Suppressor macrophage treated with lipopolysaccharide for 1 hour (primary cell): Measurements from ENCODE around the gene CENPX.

Source experiments
- DNase-seq, 3 donors: peaks; one replicate each; pipeline ENCODE4 v3.0.0-alpha.2; 2020 to 2022

CENPX gene

DNA sequence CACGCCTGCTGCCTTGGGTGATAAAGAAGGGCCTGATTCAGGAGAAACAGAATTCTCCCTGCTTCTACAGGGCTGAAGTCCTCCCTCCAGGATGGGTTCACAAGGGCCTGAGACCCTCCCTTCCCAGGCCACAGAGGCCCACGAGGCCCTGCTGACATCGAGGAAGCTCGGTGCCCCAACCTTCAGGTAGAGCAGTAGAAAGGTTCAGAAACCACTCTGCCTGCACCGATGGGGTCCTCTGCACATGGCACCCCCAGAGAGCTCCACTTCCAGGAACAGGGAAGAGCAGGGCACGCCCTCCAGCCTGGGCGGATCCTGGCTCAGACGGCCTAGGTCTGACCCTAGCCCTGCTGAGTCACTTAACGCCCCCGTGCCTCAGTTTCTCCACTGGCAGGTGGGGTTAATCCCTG lies 773 bp downstream of the CENPX start:
- no peak for DNase-seq

DNA sequence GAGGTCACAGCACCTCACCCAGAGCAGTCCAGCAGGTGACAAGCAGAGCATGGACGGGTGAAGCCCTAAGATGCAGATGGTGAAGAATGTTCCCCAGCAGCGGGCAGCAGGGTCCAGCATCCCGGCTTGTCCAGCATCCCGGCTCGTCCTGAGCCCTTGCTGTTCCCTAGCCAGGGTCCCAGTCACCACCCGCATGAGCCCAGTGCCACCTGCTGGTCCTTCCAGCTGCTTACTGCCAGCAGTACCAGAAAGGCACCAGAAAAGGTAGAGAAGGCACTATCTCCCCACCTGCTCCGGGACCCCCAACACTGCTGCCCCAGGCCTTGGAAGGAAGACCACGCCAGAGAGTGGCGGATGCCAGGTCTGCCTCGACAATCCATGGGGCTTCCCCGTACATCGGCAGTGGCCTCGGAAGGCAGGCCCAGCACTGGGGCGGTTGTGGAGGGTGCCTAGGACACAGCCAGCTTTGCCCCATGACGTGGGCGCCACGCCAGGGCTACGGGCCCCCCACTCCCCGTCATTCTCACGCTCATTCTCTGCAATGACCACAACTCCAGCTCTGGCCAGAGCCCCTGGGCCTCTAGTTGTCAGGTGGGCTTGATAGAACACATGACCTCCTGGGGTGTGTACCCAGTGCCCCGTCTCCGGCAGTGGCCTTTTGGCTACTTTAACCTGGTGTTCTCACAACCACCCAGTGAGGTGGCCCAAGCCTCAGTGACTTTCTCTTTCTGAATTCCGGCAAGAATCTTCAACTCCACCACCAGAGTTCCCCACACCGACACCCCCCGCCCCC lies 1.4 kb downstream of the CENPX start:
- DNase-seq, result peak; percentile 71 to 82 (median 74)

DNA sequence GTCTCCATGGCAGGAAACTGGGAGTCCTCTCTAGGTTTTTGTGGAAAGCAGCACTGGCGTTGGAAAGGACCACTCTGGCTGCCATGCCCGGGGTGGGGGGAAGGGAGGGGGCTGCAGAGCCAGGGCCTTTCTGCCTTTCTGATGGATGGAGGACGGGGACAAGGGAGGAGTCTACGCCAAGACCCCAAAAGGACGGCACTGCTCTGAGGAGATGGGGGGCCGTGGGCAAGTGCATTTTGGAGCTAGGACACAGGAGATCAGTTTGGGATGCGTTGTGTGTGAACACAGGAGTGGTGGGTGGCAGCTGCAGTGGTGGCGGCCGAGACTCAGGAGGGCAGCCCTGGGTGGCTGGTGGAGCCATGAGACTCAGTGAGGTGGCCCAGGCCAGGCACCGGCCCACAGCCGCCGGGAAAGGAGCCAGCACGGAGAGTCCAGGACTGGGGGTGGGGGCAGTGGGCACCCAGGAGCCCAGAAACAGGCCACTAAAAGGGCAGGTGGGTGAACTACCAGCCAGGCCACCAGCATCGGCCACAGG lies 2.0 kb downstream of the CENPX start:
- no peak for DNase-seq

DNA sequence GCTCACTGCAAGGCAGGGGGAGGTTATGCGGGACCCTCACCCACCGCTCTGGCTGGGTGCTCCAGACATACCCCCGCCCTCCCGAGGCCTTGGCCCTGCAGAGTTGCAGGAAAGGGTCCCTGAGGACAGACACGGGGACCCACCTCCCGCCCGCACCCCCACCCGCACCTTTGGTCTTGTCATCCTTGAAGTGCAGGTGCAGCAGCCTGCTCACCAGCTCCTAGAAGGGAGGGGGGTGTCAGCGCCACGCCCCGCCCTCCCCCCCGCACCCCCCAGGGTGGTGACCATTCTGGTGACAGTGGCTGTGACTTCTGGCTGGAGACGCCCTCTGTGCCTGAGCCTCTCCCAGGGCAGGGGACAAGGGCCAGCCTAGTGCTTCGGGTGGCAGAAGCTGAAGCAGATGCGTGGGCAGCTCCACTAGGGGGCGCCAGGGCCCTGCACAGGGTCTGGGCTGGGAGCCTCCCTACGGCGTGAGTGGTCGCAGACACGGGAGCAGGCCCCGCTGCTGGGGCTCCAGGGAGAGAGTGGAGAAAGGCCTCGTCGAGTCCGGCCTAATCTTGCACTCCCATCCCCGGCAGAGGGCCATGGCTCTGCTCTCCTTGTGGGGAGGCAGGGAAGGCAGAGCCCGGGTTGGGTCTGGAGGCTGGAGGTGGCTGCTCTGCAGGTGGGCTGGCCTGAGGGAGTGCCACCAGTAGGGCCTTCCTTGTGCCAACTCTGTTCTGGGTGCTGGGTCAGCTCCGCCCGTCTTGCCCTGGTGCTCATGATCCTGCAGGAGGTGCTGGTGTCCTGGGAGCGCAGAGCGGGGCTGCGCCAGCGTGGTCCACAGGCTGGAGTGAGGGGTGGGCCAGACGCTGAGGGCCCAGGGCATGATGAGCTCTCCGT lies 2.7 kb downstream of the CENPX start:
- DNase-seq, result peak; percentile 69 to 89 (median 73)

DNA sequence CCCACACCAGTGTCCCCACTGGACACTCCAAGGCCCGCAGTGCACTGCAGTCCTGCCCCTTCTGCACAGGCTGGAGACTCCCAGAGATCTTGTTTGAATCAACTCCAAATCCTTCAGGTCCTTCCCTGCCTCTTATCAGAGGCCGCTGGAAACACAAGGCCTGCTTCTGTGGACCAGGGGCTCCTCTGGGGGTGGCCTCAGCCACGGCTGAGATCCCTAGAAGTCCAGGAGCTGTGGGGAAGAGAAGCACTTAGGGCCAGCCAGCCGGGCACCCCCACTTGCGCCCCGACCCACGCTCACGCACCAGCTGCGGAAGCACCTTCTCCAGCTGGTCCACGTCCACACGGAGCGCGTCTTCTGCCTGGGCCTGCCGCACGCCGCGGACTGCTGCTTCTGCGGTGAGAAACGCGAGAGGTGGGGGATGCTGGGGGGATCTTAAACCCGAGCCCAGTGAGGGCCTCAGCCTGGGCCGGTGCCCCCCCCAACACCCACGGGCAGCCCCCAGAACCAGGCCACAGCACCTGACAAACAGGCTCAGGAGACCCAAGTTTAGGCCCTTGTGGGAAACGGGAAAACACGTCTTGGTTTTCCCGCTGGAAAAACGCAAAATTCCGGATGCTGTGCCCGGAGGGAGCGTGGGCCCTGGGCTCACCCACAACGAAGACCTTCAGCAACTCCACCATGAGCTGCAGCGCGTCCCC lies 3.5 kb downstream of the CENPX start:
- no peak for DNase-seq

DNA sequence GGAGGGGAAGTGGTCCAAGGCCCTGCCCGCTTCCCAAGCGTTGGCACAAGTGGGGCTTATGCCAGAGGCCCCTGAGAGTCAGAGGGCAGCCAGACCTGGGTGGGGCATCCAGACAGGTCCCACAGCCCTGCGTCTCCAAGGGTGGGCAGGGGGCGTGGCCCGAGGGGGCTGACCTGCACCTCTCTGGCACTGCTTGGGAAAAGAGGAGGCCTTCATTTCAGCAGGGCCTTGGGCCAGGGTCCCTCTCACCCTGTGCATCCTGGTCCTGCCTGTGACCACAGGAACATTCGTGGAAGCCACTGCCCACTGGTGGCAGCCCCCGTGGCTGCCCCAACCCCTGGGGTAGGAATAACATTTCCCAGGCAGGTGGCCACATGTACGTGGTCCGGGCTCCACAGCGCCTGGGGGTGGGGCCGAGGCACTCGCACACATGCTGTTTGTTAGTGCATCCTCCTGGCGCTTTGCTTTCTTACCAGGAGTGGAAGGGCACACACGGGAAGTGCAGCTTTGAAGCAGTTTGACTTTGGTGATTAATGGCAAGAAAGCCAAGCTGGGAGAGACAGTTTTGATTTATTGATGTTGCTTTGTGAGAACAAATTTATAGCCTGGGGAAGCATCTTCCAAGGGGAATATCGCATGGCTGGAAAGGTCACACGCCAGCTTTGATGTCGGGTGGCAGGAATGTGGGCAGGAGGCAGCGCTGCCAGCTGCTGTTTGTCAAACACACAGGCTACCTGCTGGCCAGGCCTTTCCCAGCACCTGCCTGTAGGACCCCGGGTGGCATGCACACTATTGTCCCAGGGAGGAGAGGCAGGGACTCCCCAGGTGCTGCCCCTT lies 4.3 kb downstream of the CENPX start:
- DNase-seq, result no peak

DNA sequence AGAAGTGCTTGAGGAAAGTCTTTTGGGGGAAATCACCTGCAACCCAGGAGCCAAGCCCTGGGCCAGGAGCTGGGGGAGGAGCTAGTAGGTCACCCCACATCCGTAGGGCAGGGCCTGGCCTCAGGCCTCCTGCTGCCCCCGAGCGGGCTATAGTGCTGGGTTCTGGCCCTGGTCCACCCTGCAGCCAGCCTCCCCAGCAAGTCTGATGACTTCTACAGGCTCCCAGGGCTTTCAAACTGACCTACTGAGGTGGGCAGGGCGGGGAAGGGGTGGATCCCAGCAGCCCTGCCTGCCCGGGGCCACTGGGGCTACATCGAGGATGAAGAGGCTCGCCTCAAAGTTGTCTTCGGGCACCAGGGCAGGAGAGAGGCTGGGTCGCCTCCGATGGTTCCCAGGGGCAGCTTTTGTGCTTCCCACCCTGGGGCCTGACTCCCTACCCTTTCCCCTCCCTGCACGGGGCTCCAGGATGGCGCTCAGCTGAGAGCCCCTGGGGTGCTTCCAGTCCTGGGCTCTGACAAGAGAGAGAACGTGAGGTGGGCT lies 5.0 kb downstream of the CENPX start:
- DNase-seq, result no peak

DNA sequence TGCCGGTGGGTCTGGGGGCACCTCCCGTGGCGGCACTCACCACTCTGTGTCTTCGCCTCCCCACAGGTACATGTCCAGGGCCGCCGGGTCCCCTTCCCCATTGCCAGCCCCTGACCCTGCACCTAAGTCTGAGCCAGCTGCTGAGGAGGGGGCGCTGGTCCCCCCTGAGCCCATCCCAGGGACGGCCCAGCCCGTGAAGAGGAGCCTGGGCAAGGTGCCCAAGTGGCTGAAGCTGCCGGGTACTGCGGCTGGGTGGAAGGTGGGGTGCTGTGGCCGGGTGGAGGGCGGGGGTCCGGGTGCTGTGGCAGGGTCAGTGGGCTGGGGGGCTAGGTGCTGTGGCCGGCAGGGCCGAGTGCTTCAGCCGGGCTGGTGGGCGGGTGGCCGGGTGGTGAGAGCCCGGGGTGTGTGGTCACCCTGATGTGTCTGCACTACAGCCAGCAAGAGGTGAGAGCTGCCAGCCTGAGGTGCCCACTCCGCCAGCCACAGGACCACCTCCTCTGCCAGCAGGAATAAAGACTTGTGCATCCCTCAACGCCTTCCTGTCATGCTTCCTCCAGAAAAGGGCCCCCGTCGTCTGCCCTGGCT lies 5.7 kb downstream of the CENPX start:
- no peak for DNase-seq

DNA sequence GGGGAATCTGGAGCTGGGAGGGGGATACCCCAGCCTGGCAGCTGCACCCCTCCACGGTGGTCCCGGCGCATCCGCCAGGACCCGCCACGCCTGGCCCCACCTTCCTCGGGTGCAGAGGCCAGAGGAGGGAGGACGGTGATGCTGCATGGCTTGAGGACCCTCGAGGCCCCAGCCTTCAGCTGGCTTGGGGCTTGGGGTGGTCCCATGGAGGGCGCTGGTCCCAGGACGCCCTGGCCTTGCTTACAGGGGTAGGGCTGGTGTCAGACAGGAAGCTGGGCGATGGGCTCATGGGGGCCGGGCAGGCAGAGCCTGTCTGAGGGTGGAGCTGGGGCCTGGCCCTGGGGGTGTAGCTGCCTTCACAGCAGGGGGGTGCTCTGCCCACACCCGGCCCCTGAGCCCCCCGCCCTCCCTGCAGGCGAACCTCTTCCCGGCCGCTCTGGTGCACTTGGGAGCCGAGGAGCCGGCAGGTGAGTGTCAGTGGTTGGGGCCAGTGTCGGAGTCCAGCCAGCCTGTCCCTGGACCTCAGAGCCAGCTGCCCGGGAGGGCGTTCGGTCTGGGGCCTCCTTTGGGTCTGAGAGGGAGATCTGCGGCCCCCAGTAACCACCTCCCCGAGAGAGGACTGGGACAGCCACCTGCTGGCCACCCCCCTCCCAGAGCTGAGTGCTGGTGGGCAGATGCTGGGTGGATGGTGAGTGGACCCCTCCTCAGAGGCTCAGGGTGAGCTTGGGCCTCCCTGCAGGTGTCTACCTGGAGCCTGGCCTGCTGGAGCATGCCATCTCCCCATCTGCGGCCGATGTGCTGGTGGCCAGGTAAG lies 6.4 kb downstream of the CENPX start:
- DNase-seq, result no peak

DNA sequence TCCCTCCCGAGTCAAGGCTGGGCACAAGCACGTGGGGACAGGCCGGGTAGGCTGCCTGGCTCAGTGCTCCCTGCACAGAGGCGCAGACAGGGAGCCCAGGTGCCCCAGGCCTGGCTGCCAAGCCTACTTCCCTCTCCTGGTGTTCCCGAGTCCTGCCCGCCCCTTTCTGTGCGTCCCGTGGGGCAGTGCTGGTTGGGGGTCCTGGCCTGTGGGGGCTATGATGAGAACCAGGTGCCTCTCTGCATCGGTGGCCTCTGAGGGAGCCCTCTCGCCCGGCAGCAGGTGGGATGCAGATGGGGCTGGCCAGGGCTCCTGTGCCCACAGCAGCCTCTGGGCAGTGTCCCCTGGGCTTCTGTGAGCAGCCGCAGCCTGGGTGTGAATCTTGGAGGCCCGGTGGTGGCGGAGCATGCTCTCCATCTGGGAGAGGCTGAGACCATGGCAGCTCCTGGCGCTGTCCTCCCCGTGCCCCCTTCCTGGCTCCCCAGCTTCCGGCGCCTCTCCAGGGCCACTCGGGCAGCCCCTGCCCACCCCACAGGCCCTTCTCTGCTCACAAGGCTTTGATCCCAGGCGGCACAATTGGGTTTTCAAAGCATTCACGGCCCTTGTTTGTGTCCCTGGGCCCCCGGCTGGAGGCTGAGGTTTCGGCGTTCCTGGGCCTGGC lies 7.2 kb downstream of the CENPX start:
- DNase-seq, result no peak

DNA sequence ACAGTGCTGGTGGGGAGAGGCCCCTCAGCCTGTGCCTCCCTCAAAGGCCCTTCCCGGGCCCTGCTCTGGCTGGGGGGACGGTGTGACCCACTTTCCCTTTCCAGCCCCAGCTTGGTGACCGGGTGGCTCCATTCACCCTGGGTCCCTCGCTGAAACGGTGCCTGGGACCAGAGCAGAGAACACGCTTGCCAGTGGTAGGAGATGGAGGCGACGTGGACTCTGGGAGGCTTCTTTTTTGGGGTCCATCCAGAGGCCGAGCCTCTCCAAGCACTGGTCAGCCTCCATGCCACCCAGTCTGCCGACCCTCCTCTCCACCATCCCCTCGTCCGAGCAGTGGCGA lies 7.7 kb downstream of the CENPX start:
- DNase-seq, result no peak

DNA sequence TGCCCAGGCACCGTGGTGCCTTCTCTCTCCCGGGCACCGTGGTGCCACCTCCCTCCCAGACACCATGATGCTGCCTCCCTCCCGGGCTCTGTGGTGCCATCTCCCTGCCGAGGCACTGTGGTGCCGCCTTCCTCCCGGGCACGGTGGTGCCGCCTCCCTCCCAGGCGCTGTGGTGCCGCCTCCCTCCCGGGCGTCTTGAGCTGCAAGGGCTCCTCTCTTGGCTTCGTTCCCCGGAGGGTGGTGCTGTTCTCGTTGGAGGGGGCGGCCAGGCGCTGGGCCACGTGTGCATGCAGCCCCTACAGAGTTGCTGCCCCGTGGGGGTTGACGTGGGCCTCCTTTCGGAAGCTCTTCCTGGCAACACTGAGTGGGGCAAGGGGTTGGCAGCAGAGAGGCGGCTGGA lies 8.2 kb downstream of the CENPX start:
- DNase-seq, result no peak

DNA sequence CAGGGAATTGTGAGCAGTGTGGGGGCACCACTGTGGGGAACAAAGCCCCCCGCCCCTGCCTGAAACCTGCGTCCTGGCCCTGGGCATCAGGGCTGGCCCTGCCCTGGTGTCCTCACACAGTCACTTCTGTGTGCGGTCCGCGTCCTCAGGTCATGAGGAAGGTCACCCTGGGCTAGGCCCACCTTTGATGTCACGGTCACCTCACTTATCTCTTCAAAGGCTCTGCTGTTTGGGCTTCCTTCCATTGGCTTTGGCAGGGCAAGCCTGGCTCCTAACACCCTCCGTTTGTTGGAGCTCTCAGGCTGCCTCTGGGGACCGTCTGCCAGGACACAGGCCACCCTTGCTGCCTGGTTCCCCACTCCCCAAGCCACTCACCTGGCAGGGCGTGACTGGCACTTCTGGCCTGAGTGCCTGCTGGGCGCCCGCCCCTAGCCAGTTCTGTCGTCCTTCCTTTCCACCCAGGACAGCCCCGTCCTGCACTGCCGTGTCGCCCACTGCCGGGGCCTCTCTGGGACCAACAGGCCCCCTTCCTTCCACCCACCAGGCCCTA lies 8.8 kb downstream of the CENPX start:
- DNase-seq, result no peak

DNA sequence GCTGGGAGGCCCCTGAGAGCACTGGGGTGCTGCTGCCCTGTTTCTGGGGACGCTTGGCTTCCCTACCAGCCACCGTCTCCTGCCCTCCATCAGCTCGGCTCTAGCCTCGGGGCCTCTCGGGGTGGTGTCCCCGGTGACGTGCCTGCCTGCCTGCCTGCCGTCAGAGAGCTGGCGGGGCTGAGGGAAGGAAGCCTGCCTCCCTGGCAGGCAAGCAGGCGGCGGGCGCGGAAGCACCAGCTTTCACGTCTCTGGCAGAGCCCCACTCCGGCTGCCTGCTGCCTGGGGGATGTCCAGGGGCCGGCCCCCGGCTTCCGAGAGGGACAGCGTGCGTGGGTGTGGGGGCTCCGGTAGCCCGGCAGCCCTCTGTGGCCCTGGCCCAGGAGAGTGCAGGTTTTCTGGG lies 9.3 kb downstream of the CENPX start:
- no peak for DNase-seq

DNA sequence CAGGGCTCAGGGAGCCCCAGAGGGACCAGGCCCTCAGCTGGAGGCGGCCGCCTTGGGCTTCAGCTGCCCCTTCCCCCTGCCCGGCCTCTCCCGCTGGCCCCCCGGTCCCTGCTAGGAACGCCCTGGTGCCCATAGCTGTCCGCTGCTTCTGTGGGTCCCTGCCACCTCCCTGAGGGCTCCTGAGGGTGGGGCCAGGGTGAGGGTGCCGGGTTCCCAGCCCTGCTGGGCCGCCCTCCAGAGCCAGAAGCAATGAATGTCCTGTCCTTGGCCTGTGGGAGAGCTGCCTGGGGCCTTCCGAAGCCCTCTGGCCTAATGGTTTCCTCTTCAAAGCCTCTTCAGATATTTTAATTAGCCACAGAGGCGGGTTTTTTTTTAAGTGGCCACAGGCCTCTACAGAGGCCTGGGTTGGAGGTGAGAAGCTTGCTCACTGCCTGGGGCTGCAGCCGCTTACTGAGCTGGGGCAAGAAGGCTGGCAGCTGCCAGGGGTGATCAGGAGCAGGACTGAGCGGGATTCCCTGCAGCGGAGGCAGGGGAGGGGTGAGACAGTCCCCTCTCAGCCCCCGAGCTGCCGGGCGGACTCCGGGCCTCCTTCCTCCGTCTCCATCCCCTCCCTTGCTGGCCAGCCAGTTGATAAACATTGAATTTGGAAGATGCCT lies 9.9 kb downstream of the CENPX start:
- no peak for DNase-seq

DNA sequence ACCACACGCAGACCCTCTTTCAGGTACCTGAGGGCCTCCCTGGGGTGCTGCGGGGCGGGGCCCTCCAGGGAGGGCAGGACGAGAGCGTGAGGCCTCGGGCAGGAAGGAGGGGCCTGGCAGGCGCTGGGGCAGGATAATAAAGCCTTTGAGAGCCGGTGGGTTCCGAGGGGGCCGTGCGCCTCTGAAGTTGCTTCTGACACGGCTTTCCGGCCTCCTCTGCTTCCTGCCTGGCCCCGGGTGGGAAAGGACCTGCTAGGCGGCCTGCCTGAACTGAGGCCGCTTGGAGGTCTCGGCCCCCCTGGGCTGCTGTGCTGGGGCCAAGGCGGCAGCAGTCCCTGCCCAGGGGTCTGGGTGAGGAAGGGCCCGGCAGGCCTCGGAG lies 10.4 kb downstream of the CENPX start:
- no peak for DNase-seq

DNA sequence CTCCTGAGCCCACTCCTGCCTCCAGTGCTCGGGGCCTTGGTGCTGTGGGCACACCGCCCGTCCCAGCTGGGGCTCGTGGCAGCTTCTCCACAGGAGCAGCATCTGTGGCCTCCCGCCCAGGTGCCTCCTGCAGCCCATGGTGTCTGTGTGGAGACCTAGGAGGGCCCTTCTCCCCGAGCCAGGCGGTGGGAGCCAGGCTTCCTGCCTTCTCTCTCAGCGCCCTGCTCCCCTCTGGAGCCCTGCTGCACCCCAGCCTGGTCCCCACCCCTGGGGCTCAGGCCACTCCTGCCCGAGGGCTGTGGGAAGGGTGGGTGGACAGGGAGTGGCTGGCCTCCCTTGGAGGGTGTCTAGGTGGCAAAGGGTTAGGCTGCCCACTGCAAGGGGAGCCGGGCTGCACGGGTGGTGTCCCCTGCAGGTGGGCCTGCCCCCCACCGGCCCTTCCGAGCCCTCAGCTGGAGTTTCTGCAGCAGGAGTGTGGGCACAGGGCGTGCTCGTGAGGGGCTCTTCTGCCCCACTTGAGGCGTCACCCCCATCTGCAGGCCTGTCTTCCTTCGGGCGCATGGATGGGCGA lies 11.0 kb downstream of the CENPX start:
- no peak for DNase-seq

DNA sequence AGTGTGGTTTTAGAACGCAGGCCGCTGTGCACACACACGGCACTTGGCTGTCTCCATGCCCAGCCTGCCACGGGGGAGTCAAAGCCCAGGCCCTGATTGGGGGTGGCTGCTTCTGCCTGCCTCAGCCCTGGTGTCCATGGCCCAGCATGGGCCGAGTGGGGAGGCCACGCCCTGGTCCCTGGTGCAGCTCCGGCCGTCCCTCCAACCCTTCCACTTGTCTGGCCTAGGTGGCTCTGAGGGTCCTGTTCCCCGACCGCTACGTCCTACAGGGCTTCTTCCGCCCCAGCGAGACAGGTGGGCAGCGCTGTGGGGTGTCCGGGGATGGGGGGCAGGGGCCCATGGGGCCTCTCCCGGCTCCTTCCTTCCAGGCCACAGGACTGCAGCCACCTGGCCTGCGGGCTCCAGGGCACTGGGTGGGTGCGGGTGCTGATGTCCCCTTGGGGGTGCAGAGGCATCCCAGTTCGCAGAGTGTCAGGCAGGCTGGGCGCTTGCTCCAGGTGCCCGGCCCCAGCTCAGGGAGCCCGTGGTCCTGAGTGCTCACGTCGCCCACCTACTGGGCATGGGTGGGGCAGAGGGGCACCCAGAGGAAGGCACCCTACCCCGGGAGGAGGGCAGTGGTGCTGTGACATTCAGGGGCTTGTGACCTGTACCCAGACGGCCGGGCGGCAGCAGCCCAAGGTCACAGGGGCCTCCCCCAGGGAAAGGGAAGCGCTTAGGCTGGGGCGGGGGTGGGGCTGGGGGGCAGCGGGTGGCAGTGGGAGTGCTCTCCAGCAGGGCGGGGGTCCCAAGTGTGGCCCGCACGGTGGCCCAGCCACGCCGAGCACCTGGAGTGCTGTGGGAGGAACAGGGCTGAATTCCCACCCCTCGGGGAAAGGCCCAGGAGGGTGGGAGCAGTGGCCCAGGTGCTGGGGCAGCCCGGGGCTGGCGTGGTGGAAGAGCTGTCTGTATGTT lies 11.8 kb downstream of the CENPX start:
- no peak for DNase-seq
